ENCODE measurements around the gene ST8SIA1. TPM values are rescaled to one million over a fixed set of nuclear protein-coding genes. Genes with fewer than 3 reads are reported as not detected.

Gene ST8SIA1
- total RNA-seq, 1 donor from 2014 or later: 1.8 TPM

- Histone ChIP-seq H3K4me2 (peak overlapping the region; percentile 33), H3K27me3 (no peaks in the 10 kb centered on the region), H3K4me3 (no peak overlapping the region), H3K4me1 (peaks cover 5% of the 10 kb centered on the region), H3K79me2 (ENCODE audit: low read depth) (no peaks in the 10 kb centered on the region), H3K36me3 (no peaks in the 10 kb centered on the region), H3K9ac (no peak overlapping the region), H3K9me3 (ENCODE audit: low read depth) (no peaks in the 10 kb centered on the region), H3F3A (ENCODE audit: low read depth) (no peaks in the 10 kb centered on the region), H3K27ac (no peak overlapping the region), H2AFZ (replicated peaks) (peak overlapping the region; percentile 13), H4K20me1 (ENCODE audit: low read depth) (no peaks in the 10 kb centered on the region)
- H3K27ac Mint-ChIP-seq: peak overlapping the region; percentile 71
- peak; percentile 51 for DNase-seq (ENCODE audit: low spot score)
- no peaks in the 10 kb centered on the region for H3K9me3 Mint-ChIP-seq
- H3K4me3 Mint-ChIP-seq: no peak overlapping the region
- H3K27me3 Mint-ChIP-seq (ENCODE audit: insufficient read depth, low read depth): no peaks in the 10 kb centered on the region
- peaks cover 30% of the 10 kb centered on the region for H3K4me1 Mint-ChIP-seq
- TF ChIP-seq EZH2phosphoT487 (IDR thresholded peaks at IDR 0.05) (no peak), CTCF (IDR thresholded peaks at IDR 0.05) (no peak), EZH2 (IDR thresholded peaks at IDR 0.05) (no peak)
- H3K36me3 Mint-ChIP-seq: no peaks in the 10 kb centered on the region
These were observed 72.2 kb downstream of the ST8SIA1 start for GRCh38 chr12:22262309-22262708.

GRCh38 chr12:22257100-22257499 is 77.4 kb downstream of the ST8SIA1 start:
- no peaks in the 10 kb centered on the region for H3K36me3 Mint-ChIP-seq
- no peaks in the 10 kb centered on the region for H3K27me3 ChIP-seq
- H3K9me3 Mint-ChIP-seq: no peaks in the 10 kb centered on the region
- H4K20me1 ChIP-seq (ENCODE audit: low read depth): no peaks in the 10 kb centered on the region
- H3K4me2 ChIP-seq: no peak overlapping the region
- H3K79me2 ChIP-seq (ENCODE audit: low read depth): no peaks in the 10 kb centered on the region
- H3K36me3 ChIP-seq: no peaks in the 10 kb centered on the region
- H3K27ac Mint-ChIP-seq: no peak overlapping the region
- no peak for DNase-seq (ENCODE audit: low spot score)
- no peak overlapping the region for H3K9ac ChIP-seq
- H2AFZ ChIP-seq (replicated peaks): no peak overlapping the region
- no peaks in the 10 kb centered on the region for H3K9me3 ChIP-seq (ENCODE audit: low read depth)
- H3F3A ChIP-seq (ENCODE audit: low read depth): no peaks in the 10 kb centered on the region
- peaks cover 9% of the 10 kb centered on the region for H3K4me1 Mint-ChIP-seq
- H3K4me1 ChIP-seq: peaks cover 21% of the 10 kb centered on the region
- no peaks in the 10 kb centered on the region for H3K27me3 Mint-ChIP-seq (ENCODE audit: insufficient read depth, low read depth)
- H3K4me3 ChIP-seq: no peak overlapping the region
- no peak overlapping the region for H3K27ac ChIP-seq
- TF ChIP-seq EZH2 (IDR thresholded peaks at IDR 0.05) (no peak), EZH2phosphoT487 (IDR thresholded peaks at IDR 0.05) (no peak), CTCF (IDR thresholded peaks at IDR 0.05) (no peak)
- no peak overlapping the region for H3K4me3 Mint-ChIP-seq

DNA sequence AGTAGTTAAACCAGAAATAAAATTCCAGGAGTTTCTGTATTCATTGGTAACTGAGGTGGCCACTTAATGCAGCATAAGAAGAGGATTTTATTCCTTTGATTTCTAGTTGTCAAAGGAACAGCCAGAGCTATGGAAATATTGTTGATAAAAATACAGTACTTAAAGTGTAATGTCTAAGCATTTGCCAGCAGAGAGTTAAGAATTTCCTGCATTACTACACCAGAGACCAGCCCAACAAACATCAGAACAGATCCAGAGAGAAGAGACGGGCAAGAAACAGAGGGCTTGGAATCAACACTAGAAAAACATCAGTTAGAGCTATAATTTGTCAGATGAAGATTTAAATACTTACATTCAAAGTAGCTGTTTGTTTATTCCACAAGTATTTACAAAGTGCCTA is 77.9 kb downstream of the ST8SIA1 start:
- Histone ChIP-seq H3K79me2 (ENCODE audit: low read depth) (no peaks in the 10 kb centered on the region), H3K4me3 (no peak overlapping the region), H3F3A (ENCODE audit: low read depth) (no peaks in the 10 kb centered on the region), H3K4me1 (peaks cover 21% of the 10 kb centered on the region), H3K9ac (no peak overlapping the region), H3K36me3 (no peaks in the 10 kb centered on the region), H2AFZ (replicated peaks) (no peak overlapping the region), H4K20me1 (ENCODE audit: low read depth) (no peaks in the 10 kb centered on the region), H3K4me2 (no peak overlapping the region), H3K27ac (no peak overlapping the region), H3K27me3 (no peaks in the 10 kb centered on the region), H3K9me3 (ENCODE audit: low read depth) (no peaks in the 10 kb centered on the region)
- no peak for DNase-seq (ENCODE audit: low spot score)
- Mint-ChIP-seq H3K27me3 (ENCODE audit: insufficient read depth, low read depth) (no peaks in the 10 kb centered on the region), H3K4me3 (no peak overlapping the region), H3K27ac (no peak overlapping the region), H3K9me3 (no peaks in the 10 kb centered on the region), H3K4me1 (peaks cover 4% of the 10 kb centered on the region), H3K36me3 (no peaks in the 10 kb centered on the region)
- TF ChIP-seq EZH2 (IDR thresholded peaks at IDR 0.05): no peak
- no peak for TF ChIP-seq CTCF (IDR thresholded peaks at IDR 0.05)
- no peak for TF ChIP-seq EZH2phosphoT487 (IDR thresholded peaks at IDR 0.05)

All from neural progenitor cell (in vitro differentiated cells).